ENCODE measurements around the gene OLFML1. TPM values are rescaled to one million over a fixed set of nuclear protein-coding genes. Genes with fewer than 3 reads are reported as not detected.

OLFML1 gene
- total RNA-seq, 1 donor from 2014 or later = not detected

- no peaks in the 10 kb centered on the region for H3K4me1 ChIP-seq
- Mint-ChIP-seq H3K9me3 (no peaks in the 10 kb centered on the region), H3K27ac (no peak overlapping the region), H3K4me3 (no peak overlapping the region), H3K36me3 (no peaks in the 10 kb centered on the region), H3K27me3 (ENCODE audit: insufficient read depth, low read depth) (peaks cover 4% of the 10 kb centered on the region), H3K4me1 (peaks cover 10% of the 10 kb centered on the region)
- H3K4me2 ChIP-seq = no peak overlapping the region
- H3K9ac ChIP-seq = no peak overlapping the region
- no peaks in the 10 kb centered on the region for H3K9me3 ChIP-seq (ENCODE audit: low read depth)
- H3K36me3 ChIP-seq = no peaks in the 10 kb centered on the region
- no peak overlapping the region for H3K4me3 ChIP-seq
- DNase-seq (ENCODE audit: low spot score) = no peak
- no peaks in the 10 kb centered on the region for H4K20me1 ChIP-seq (ENCODE audit: low read depth)
- TF ChIP-seq, protein P1, sequence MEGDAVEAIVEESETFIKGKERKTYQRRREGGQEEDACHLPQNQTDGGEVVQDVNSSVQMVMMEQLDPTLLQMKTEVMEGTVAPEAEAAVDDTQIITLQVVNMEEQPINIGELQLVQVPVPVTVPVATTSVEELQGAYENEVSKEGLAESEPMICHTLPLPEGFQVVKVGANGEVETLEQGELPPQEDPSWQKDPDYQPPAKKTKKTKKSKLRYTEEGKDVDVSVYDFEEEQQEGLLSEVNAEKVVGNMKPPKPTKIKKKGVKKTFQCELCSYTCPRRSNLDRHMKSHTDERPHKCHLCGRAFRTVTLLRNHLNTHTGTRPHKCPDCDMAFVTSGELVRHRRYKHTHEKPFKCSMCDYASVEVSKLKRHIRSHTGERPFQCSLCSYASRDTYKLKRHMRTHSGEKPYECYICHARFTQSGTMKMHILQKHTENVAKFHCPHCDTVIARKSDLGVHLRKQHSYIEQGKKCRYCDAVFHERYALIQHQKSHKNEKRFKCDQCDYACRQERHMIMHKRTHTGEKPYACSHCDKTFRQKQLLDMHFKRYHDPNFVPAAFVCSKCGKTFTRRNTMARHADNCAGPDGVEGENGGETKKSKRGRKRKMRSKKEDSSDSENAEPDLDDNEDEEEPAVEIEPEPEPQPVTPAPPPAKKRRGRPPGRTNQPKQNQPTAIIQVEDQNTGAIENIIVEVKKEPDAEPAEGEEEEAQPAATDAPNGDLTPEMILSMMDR (IDR thresholded peaks at IDR 0.05) = no peak
- TF ChIP-seq EZH2phosphoT487 (IDR thresholded peaks at IDR 0.05) (no peak), EZH2 (IDR thresholded peaks at IDR 0.05) (no peak)
- no peak overlapping the region for H3K27ac ChIP-seq
- no peaks in the 10 kb centered on the region for H3F3A ChIP-seq (ENCODE audit: low read depth)
- no peak overlapping the region for H2AFZ ChIP-seq (replicated peaks)
- no peaks in the 10 kb centered on the region for H3K79me2 ChIP-seq (ENCODE audit: low read depth)
- H3K27me3 ChIP-seq = no peaks in the 10 kb centered on the region
Observed at GRCh38 chr11:7490054-7490453, 4.7 kb downstream of the OLFML1 start.

DNA sequence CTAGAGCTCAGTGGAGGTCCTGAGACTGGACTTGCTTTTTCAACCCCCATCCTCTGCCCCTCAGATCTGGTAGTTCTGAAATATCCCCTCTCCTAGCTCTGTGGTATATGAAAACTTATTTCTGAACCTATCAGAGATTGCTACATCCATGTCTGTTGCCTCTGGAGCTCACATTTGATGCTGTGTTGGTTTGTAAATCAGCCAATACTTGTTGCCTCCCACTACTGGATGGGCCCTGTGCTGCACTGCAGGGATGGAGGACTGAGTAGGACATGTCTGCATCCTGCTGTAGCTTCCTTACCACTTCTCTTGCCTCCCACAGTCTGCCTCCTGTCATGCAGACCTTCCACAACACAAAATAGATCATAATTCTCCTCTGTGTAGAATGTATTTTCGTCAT is 5.2 kb downstream of the OLFML1 start:
- Histone ChIP-seq H3K4me1 (no peaks in the 10 kb centered on the region), H3K4me3 (no peak overlapping the region), H3K9me3 (ENCODE audit: low read depth) (no peaks in the 10 kb centered on the region), H4K20me1 (ENCODE audit: low read depth) (no peaks in the 10 kb centered on the region), H3K36me3 (no peaks in the 10 kb centered on the region), H3K9ac (no peak overlapping the region), H2AFZ (replicated peaks) (no peak overlapping the region), H3K27me3 (no peaks in the 10 kb centered on the region), H3K79me2 (ENCODE audit: low read depth) (no peaks in the 10 kb centered on the region), H3F3A (ENCODE audit: low read depth) (no peaks in the 10 kb centered on the region), H3K4me2 (no peak overlapping the region), H3K27ac (no peak overlapping the region)
- H3K27ac Mint-ChIP-seq = no peak overlapping the region
- H3K4me1 Mint-ChIP-seq = peaks cover 8% of the 10 kb centered on the region
- no peak for DNase-seq (ENCODE audit: low spot score)
- no peaks in the 10 kb centered on the region for H3K9me3 Mint-ChIP-seq
- no peak overlapping the region for H3K4me3 Mint-ChIP-seq
- peaks cover 4% of the 10 kb centered on the region for H3K27me3 Mint-ChIP-seq (ENCODE audit: insufficient read depth, low read depth)
- H3K36me3 Mint-ChIP-seq = no peaks in the 10 kb centered on the region
- TF ChIP-seq EZH2 (IDR thresholded peaks at IDR 0.05) = no peak
- no peak for TF ChIP-seq EZH2phosphoT487 (IDR thresholded peaks at IDR 0.05)
- TF ChIP-seq, protein P1 (IDR thresholded peaks at IDR 0.05) = no peak

GRCh38 chr11:7492253-7492652 is 6.9 kb downstream of the OLFML1 start:
- H3K9me3 Mint-ChIP-seq = no peaks in the 10 kb centered on the region
- Histone ChIP-seq H3K4me3 (no peak overlapping the region), H3K4me1 (no peaks in the 10 kb centered on the region), H3K36me3 (no peaks in the 10 kb centered on the region), H3K4me2 (no peak overlapping the region), H4K20me1 (ENCODE audit: low read depth) (no peaks in the 10 kb centered on the region), H3K9me3 (ENCODE audit: low read depth) (no peaks in the 10 kb centered on the region), H3K9ac (no peak overlapping the region), H3K27ac (no peak overlapping the region), H2AFZ (replicated peaks) (no peak overlapping the region), H3K79me2 (ENCODE audit: low read depth) (no peaks in the 10 kb centered on the region), H3F3A (ENCODE audit: low read depth) (no peaks in the 10 kb centered on the region), H3K27me3 (no peaks in the 10 kb centered on the region)
- no peak overlapping the region for H3K27ac Mint-ChIP-seq
- TF ChIP-seq EZH2phosphoT487 (IDR thresholded peaks at IDR 0.05) = no peak
- TF ChIP-seq, protein P1 (IDR thresholded peaks at IDR 0.05) = no peak
- TF ChIP-seq EZH2 (IDR thresholded peaks at IDR 0.05) = no peak
- peaks cover 4% of the 10 kb centered on the region for H3K27me3 Mint-ChIP-seq (ENCODE audit: insufficient read depth, low read depth)
- H3K36me3 Mint-ChIP-seq = no peaks in the 10 kb centered on the region
- H3K4me1 Mint-ChIP-seq = peaks cover 8% of the 10 kb centered on the region
- no peak overlapping the region for H3K4me3 Mint-ChIP-seq
- no peak for DNase-seq (ENCODE audit: low spot score)
